Measurements from ENCODE around the gene CD68.
"Not testable (repeated sequence)": the region's sequence is repeated elsewhere in the genome, so short reads cannot be mapped to it uniquely, and the experiment has no call there.

Gene CD68

DNA sequence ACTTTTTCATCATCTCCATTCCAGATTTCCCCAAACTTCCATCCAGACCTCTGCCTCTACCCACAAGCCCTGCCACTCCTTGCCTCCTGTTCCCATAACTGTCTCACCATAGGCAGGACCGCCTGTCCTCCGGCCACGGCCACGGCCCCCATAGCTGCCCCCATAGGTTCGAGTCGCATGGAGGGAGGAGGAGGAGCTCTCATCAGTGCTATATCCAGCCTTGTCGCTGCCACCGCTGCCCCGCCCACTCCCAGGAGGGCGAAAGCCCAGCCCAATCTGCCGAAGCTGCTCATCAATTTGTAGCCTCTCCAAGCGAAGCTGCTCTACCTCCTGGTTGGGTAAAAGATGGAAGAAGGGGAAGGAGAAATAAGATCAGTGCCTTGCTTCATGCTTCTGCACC lies 13.9 kb downstream of the CD68 start:
- no peak overlapping the region for H3K4me3 ChIP-seq (ENCODE audit: control insufficient read depth, low read depth, low read length)

DNA sequence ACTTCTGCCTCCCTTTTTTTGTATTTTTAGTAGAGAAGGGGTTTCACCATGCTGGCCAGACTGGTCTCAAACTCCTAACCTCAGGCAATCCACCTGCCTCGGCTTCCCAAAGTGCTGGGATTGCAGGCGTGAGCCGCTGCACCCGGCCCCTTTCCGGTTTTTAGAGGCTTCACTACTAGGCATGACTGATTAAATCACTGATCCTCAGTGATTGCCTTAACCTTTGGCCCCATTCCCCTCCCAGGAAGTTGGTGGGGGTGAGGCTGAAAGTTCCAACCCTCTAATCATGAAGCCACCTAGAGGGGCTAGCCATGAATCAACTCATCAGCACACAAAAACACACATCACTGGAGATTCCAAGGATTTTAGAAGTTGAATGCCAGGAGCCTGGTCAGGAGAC lies 18.1 kb downstream of the CD68 start:
- not testable (repeated sequence) for H3K4me3 ChIP-seq (ENCODE audit: control insufficient read depth, low read depth, low read length); DNase-seq (ENCODE audit: low read depth)

More for the DNA sequence above, 13.9 kb downstream of the CD68 start:
- no peak for DNase-seq (ENCODE audit: low read depth)
- TF ChIP-seq, protein P1, sequence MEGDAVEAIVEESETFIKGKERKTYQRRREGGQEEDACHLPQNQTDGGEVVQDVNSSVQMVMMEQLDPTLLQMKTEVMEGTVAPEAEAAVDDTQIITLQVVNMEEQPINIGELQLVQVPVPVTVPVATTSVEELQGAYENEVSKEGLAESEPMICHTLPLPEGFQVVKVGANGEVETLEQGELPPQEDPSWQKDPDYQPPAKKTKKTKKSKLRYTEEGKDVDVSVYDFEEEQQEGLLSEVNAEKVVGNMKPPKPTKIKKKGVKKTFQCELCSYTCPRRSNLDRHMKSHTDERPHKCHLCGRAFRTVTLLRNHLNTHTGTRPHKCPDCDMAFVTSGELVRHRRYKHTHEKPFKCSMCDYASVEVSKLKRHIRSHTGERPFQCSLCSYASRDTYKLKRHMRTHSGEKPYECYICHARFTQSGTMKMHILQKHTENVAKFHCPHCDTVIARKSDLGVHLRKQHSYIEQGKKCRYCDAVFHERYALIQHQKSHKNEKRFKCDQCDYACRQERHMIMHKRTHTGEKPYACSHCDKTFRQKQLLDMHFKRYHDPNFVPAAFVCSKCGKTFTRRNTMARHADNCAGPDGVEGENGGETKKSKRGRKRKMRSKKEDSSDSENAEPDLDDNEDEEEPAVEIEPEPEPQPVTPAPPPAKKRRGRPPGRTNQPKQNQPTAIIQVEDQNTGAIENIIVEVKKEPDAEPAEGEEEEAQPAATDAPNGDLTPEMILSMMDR (IDR thresholded peaks at IDR 0.05; ENCODE audit: control insufficient read depth, insufficient read depth, low read depth, low read length, missing control alignments) = no peak

DNA sequence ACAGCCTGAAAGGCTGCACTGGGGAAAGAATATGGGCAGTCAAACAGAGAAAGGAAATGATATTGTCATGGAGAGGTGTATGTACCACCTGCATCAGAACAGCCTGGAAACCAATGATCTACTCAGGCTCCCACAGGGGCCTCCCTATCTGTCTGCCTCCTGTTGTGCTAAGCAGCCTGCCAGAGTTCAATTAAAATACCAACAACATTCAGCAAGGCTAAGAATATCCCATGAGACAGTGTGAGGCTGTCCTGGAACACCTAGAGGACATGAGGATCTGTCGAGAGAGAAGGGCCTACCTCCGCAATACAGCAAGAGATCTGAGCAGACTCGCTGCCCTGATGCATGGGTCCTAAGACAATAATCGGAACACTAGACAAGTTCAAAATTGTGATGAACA lies 26.8 kb downstream of the CD68 start:
- H3K4me3 ChIP-seq (ENCODE audit: control insufficient read depth, low read depth, low read length) = no peak overlapping the region
- DNase-seq (ENCODE audit: low read depth) = no peak
- TF ChIP-seq, protein P1 (IDR thresholded peaks at IDR 0.05; ENCODE audit: control insufficient read depth, insufficient read depth, low read depth, low read length, missing control alignments) = no peak

DNA sequence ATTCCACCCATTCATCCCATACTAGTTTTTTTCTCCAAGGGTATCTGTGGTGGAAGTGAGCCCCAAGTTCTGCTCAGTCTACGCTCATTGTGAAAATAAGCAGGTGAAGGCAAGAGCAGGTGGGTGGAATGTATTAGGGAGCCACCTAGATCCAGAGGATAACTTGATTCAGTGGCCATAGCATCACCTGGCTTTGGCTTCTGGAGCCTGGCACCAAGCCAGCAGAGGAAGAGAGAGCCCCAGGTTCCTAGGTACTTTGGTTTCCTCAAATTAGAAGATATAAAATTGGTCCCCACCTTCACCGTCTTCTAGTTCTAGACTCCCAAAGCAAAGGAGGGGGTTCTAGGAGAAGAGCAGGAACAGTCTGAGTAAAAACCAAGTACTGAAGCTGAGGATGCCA lies 31.2 kb downstream of the CD68 start:
- DNase-seq (ENCODE audit: low read depth) = no peak
- TF ChIP-seq, protein P1 (IDR thresholded peaks at IDR 0.05; ENCODE audit: control insufficient read depth, insufficient read depth, low read depth, low read length, missing control alignments) = no peak
- H3K4me3 ChIP-seq (ENCODE audit: control insufficient read depth, low read depth, low read length) = no peak overlapping the region

DNA sequence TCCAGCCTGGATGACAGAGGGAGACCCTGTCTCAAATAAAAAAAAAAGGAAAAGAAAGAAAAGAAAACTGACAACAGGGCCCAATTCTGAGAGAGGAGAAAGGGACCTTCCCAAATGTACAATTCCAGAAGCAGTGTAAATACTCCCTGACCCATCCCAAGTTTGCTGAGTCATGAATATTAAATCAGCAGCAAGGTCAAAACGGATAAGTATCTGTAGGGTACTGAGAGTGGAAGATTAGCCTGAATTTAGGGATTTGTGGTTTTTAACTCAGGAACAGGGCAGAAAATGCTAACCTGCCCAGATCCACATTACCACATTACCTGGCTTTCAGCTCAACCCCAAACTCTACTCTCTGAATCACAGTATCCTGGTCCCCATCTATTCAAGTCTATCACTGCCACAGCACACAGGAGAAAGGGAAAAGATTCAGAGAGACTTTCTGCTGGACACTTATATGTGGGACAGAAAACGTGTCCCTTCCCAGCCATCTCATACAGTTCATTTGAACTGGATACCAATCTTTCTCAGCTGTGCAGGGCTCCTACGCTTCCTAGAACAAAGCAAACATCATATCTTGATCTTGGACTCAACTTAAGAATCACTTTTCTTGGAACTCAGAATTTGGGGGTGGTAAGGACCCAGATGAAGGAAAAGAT lies 32.3 kb downstream of the CD68 start:
- H3K4me3 ChIP-seq (ENCODE audit: control insufficient read depth, low read depth, low read length) = no peak overlapping the region
- TF ChIP-seq, protein P1 (IDR thresholded peaks at IDR 0.05; ENCODE audit: control insufficient read depth, insufficient read depth, low read depth, low read length, missing control alignments) = no peak
- DNase-seq (ENCODE audit: low read depth) = no peak

DNA sequence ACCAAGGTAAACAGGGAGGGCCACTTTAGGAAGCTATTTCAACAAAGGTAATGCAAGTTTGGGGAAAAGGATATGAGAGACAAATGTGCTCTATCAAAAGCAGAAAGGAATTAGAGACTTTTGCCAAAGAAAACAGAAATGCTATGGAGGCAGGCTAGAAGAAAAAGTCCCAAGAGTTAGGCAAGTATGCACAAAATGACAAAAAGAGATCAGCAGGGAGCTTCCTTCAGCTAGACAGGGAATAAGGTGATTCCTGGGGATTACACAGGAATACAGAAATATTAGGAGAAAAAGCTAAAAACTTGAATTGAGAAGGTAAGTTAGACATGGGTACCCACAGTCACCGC lies 32.8 kb downstream of the CD68 start:
- no peak overlapping the region for H3K4me3 ChIP-seq (ENCODE audit: control insufficient read depth, low read depth, low read length)
- TF ChIP-seq, protein P1 (IDR thresholded peaks at IDR 0.05; ENCODE audit: control insufficient read depth, insufficient read depth, low read depth, low read length, missing control alignments) = no peak
- no peak for DNase-seq (ENCODE audit: low read depth)

DNA sequence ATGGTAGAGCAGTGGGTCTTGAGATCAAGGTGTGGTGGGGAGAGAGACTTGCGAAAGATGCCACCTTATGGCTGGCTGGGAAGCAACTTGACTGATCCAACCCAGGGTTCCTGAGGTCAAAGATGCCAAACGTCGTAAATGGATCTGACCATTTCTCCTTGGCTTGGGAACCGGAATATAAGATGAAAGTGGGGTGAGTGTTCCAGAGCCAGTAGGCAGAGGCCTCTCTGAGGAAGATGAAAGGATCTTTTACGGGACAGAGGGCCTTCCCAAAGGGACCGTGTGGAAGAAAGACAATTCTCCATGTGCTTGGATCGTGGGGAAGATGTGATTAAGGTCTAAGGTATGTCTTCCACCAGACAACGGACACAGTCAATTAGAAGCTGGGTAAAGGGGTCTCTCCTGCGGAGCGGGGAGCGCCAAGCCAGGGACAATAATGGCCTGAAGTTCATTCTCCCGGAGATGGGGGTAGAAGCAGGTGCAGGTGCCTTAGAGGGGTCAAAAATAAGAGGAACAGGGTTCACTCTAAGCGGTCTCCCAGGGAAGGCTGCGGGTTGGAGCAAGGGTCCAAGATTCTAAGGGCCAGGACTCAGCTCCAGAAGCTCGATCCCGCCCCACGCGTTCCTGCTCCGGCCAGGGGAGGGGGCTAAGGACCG lies 34.5 kb downstream of the CD68 start:
- TF ChIP-seq, protein P1 (IDR thresholded peaks at IDR 0.05; ENCODE audit: control insufficient read depth, insufficient read depth, low read depth, low read length, missing control alignments) = no peak
- no peak for DNase-seq (ENCODE audit: low read depth)
- peak overlapping the region; percentile 83 for H3K4me3 ChIP-seq (ENCODE audit: control insufficient read depth, low read depth, low read length)

Measured in AG09309 (cell line).